ENCODE results near the gene PCCA. TPM values are rescaled to one million over a fixed set of nuclear protein-coding genes. Genes with fewer than 3 reads are reported as not detected.
A peak's percentile ranks its signal among the peaks of the same experiment; 100 is the strongest.

The PCCA gene
- total and polyA plus RNA-seq, 2 donors (not counting 3 experiments of a cell fraction or from before 2014, with no cell fraction given) = 5.7 to 20.2 TPM

DNA sequence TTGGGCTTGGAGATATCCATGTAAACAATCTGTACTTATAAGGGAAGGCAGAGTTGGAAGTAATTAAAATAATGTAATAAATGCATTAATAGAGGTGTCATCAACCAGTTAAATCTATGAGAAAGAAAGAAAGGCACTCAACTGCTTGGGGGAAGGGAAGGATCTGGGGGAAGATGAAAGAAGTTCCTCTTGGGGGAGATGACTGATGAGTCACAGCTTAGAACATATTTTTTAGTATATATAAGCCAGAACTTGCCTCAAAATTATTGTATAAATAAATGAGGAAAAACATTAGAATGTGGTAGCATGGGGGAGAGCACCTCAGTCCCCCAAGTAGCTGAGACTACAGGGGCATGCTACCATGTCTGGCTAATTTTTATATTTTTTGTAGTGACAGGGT, 293.9 kb downstream of the PCCA start:
- CTCF ChIA-PET = interaction anchor here (1.4 kb wide), 1 partner anchor 19 kb away, joined by 4 read pairs; no protein-coding TSS in a partner anchor
- H2AFZ ChIP-seq (ENCODE audit: low read depth, low read length) = no peak overlapping the region

DNA sequence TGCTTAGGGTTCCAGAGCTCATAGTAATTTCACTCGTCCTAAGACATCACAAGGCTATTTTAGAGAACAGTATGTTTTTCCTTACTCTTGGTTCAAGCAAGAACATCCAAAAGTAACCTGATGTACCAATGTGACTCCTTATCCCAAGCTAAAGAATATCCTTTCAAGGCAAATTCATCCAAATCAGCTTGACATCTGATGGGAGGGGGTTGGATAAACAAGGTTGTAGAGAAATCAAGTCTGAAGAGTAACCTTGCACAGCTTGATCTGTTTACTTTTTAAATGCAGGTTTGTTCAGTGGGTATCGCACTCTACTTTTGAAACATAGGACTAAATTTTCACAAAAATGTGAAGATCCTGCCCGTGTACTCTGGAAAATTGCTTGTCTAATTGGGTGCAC, 298.5 kb downstream of the PCCA start:
- H3K4me1 ChIP-seq (ENCODE audit: control insufficient read depth, extremely low read depth, insufficient read depth, low read length) = peaks cover 12% of the 10 kb centered on the region
- no peaks in the 10 kb centered on the region for H3K79me2 ChIP-seq (ENCODE audit: control insufficient read depth, insufficient read depth, low read length)
- no TSS peak for BruUV-seq (replicated peaks)
- H2AFZ ChIP-seq (ENCODE audit: low read depth, low read length) = no peak overlapping the region
- POLR2A ChIA-PET = no interaction called here
- intact Hi-C loops (cut with micrococcal nuclease) = no loop called here
- CTCF ChIA-PET = no interaction called here
- no peaks in the 10 kb centered on the region for H3K27me3 ChIP-seq (ENCODE audit: control insufficient read depth in 2 of 2, insufficient read depth in 2 of 2, low read length in 2 of 2)
- H3K4me2 ChIP-seq (ENCODE audit: insufficient read depth, low read length) = no peak overlapping the region
- H3K9me1 ChIP-seq (replicated peaks; ENCODE audit: control insufficient read depth, extremely low read depth, insufficient read depth, low read length) = no peaks in the 10 kb centered on the region
- dilution Hi-C loops (cut with MboI; ENCODE audit: extremely low pct_ligation_motif_present, low sequenced_read_pairs) = no loop called here
- H3K36me3 ChIP-seq (ENCODE audit: control insufficient read depth in 2 of 2, extremely low read depth in 1 of 2, insufficient read depth in 2 of 2, low read length in 2 of 2) = no peaks in the 10 kb centered on the region
- no peak overlapping the region for H3K27ac ChIP-seq (ENCODE audit: insufficient read depth, low read depth, low read length)
- H3K4me3 ChIP-seq (replicated peaks in 1 of 3; ENCODE audit: insufficient read depth in 1 of 3, low read depth in 1 of 3, low read length in 3 of 3) = no peak overlapping the region
- DNase-seq (ENCODE audit: low read depth, low spot score) (no peak), FAIRE-seq (no peak)
- TF ChIP-seq EZH2 (IDR thresholded peaks at IDR 0.05; ENCODE audit: borderline replicate concordance, low read depth, low read length, severe bottlenecking) (no peak), FOS (IDR thresholded peaks at IDR 0.05; ENCODE audit: borderline replicate concordance, insufficient read depth, low read length) (no peak), POLR2AphosphoS5 (IDR thresholded peaks at IDR 0.05; ENCODE audit: insufficient read depth, low read depth, low read length) (no peak), POLR2A (IDR thresholded peaks at IDR 0.05; ENCODE audit: low read depth, low read length) (no peak), MYC (IDR thresholded peaks at IDR 0.05; ENCODE audit: low read depth, low read length) (no peak), JUN (IDR thresholded peaks at IDR 0.05; ENCODE audit: borderline replicate concordance, insufficient read depth, insufficient read length, low read depth) (no peak), GATA2 (IDR thresholded peaks at IDR 0.05; ENCODE audit: insufficient read depth, insufficient read length, low read depth, low read length) (no peak)
- TF ChIP-seq, protein P1, sequence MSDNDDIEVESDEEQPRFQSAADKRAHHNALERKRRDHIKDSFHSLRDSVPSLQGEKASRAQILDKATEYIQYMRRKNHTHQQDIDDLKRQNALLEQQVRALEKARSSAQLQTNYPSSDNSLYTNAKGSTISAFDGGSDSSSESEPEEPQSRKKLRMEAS (IDR thresholded peaks at IDR 0.05; ENCODE audit: insufficient read depth, insufficient read length) = no peak
- TF ChIP-seq, protein P2, sequence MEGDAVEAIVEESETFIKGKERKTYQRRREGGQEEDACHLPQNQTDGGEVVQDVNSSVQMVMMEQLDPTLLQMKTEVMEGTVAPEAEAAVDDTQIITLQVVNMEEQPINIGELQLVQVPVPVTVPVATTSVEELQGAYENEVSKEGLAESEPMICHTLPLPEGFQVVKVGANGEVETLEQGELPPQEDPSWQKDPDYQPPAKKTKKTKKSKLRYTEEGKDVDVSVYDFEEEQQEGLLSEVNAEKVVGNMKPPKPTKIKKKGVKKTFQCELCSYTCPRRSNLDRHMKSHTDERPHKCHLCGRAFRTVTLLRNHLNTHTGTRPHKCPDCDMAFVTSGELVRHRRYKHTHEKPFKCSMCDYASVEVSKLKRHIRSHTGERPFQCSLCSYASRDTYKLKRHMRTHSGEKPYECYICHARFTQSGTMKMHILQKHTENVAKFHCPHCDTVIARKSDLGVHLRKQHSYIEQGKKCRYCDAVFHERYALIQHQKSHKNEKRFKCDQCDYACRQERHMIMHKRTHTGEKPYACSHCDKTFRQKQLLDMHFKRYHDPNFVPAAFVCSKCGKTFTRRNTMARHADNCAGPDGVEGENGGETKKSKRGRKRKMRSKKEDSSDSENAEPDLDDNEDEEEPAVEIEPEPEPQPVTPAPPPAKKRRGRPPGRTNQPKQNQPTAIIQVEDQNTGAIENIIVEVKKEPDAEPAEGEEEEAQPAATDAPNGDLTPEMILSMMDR (IDR thresholded peaks at IDR 0.05; ENCODE audit: extremely low read depth in 1 of 2, insufficient read depth in 1 of 2, low read depth in 1 of 2, low read length in 2 of 2) = no peak
- H3K9ac ChIP-seq (replicated peaks; ENCODE audit: extremely low read depth, insufficient read depth, low read length) = no peak overlapping the region
- H3K9me3 ChIP-seq (replicated peaks; ENCODE audit: control insufficient read depth, insufficient read depth, low read length) = no peaks in the 10 kb centered on the region
- H4K20me1 ChIP-seq (replicated peaks; ENCODE audit: control insufficient read depth, extremely low read depth, insufficient read depth, low read length) = no peaks in the 10 kb centered on the region

More for the DNA sequence above, 293.9 kb downstream of the PCCA start:
- no peak for TF ChIP-seq GATA2 (IDR thresholded peaks at IDR 0.05; ENCODE audit: insufficient read depth, insufficient read length, low read depth, low read length)
- TF ChIP-seq POLR2A (IDR thresholded peaks at IDR 0.05; ENCODE audit: low read depth, low read length) = no peak
- TF ChIP-seq JUN (IDR thresholded peaks at IDR 0.05; ENCODE audit: borderline replicate concordance, insufficient read depth, insufficient read length, low read depth) = no peak
- peak; percentile 32 for TF ChIP-seq FOS (IDR thresholded peaks at IDR 0.05; ENCODE audit: borderline replicate concordance, insufficient read depth, low read length)
- TF ChIP-seq, protein P1 (IDR thresholded peaks at IDR 0.05; ENCODE audit: insufficient read depth, insufficient read length) = no peak
- H3K4me3 ChIP-seq (replicated peaks in 1 of 3; ENCODE audit: insufficient read depth in 1 of 3, low read depth in 1 of 3, low read length in 3 of 3) = no peak overlapping the region
- no peaks in the 10 kb centered on the region for H3K9me1 ChIP-seq (replicated peaks; ENCODE audit: control insufficient read depth, extremely low read depth, insufficient read depth, low read length)
- DNase-seq (ENCODE audit: low read depth, low spot score) (no peak), FAIRE-seq (no peak)
- H3K9ac ChIP-seq (replicated peaks; ENCODE audit: extremely low read depth, insufficient read depth, low read length) = no peak overlapping the region
- no peaks in the 10 kb centered on the region for H3K27me3 ChIP-seq (ENCODE audit: control insufficient read depth in 2 of 2, insufficient read depth in 2 of 2, low read length in 2 of 2)
- no peaks in the 10 kb centered on the region for H4K20me1 ChIP-seq (replicated peaks; ENCODE audit: control insufficient read depth, extremely low read depth, insufficient read depth, low read length)
- H3K79me2 ChIP-seq (ENCODE audit: control insufficient read depth, insufficient read depth, low read length) = no peaks in the 10 kb centered on the region
- POLR2A ChIA-PET = no interaction called here
- H3K9me3 ChIP-seq (replicated peaks; ENCODE audit: control insufficient read depth, insufficient read depth, low read length) = no peaks in the 10 kb centered on the region
- no peaks in the 10 kb centered on the region for H3K4me1 ChIP-seq (ENCODE audit: control insufficient read depth, extremely low read depth, insufficient read depth, low read length)
- dilution Hi-C loops (cut with MboI; ENCODE audit: extremely low pct_ligation_motif_present, low sequenced_read_pairs) = no loop called here
- no TSS peak for BruUV-seq (replicated peaks)
- H3K36me3 ChIP-seq (ENCODE audit: control insufficient read depth in 2 of 2, extremely low read depth in 1 of 2, insufficient read depth in 2 of 2, low read length in 2 of 2) = no peaks in the 10 kb centered on the region
- intact Hi-C loops (cut with micrococcal nuclease) = no loop called here
- H3K4me2 ChIP-seq (ENCODE audit: insufficient read depth, low read length) = no peak overlapping the region
- H3K27ac ChIP-seq (ENCODE audit: insufficient read depth, low read depth, low read length) = no peak overlapping the region
